AG09309 (cell line): ENCODE results near the gene METAP1D.

Source experiments
- DNase-seq: peaks from one replicate; pipeline ENCODE4 v3.0.0-alpha.2; 2010; ENCODE audit warnings: low read depth
- H3K4me3 ChIP-seq: 2 replicates; pipeline ENCODE4 v1.5.1; 2011; ENCODE audit warnings: mild to moderate bottlenecking, low read depth, low read length, moderate library complexity; ENCODE audit not compliant: control insufficient read depth
- TF ChIP-seq, protein P1 (sequence below): IDR thresholded peaks from 2 replicates; pipeline ENCODE4 v1.5.1; 2011; ENCODE audit warnings: mild to moderate bottlenecking, low read depth, low read length, inconsistent platforms; ENCODE audit not compliant: insufficient read depth, control insufficient read depth; ENCODE audit errors: missing control alignments

Gene METAP1D

DNA sequence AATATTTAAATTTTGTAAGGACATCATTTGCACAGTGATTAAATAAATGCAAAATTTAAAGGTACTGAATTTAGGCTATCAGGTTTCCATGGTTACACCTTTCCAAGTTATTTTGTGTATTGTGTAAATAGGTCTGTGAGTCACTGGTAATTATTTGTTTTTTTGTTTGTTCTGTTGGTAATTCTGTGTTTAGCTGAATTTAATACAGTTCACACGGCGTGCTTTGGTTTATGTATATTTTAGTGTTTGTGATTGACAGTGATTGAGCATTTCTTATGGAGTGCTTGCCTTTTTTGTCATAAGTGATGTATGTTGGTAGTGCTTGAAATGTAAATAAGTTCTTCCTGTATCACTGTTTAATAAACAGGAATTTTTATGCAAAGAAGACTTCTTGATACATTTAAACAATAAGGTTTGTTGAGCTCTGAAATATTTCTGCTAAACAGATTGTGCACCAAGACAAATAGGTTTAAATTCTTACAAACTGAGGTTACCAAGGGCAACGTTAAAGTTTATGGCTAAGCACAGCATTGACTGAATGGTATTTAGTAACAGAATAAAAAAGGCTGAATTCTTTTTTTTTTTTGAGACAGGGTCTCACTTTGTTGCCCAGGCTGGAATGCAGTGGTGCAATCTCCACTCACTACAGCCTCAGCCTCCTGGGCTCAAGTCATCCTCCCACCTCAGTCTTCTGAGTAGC, 47.3 kb downstream of the METAP1D start:
- no peak overlapping the region for H3K4me3 ChIP-seq
- TF ChIP-seq, protein P1, sequence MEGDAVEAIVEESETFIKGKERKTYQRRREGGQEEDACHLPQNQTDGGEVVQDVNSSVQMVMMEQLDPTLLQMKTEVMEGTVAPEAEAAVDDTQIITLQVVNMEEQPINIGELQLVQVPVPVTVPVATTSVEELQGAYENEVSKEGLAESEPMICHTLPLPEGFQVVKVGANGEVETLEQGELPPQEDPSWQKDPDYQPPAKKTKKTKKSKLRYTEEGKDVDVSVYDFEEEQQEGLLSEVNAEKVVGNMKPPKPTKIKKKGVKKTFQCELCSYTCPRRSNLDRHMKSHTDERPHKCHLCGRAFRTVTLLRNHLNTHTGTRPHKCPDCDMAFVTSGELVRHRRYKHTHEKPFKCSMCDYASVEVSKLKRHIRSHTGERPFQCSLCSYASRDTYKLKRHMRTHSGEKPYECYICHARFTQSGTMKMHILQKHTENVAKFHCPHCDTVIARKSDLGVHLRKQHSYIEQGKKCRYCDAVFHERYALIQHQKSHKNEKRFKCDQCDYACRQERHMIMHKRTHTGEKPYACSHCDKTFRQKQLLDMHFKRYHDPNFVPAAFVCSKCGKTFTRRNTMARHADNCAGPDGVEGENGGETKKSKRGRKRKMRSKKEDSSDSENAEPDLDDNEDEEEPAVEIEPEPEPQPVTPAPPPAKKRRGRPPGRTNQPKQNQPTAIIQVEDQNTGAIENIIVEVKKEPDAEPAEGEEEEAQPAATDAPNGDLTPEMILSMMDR = no peak
- no peak for DNase-seq

DNA sequence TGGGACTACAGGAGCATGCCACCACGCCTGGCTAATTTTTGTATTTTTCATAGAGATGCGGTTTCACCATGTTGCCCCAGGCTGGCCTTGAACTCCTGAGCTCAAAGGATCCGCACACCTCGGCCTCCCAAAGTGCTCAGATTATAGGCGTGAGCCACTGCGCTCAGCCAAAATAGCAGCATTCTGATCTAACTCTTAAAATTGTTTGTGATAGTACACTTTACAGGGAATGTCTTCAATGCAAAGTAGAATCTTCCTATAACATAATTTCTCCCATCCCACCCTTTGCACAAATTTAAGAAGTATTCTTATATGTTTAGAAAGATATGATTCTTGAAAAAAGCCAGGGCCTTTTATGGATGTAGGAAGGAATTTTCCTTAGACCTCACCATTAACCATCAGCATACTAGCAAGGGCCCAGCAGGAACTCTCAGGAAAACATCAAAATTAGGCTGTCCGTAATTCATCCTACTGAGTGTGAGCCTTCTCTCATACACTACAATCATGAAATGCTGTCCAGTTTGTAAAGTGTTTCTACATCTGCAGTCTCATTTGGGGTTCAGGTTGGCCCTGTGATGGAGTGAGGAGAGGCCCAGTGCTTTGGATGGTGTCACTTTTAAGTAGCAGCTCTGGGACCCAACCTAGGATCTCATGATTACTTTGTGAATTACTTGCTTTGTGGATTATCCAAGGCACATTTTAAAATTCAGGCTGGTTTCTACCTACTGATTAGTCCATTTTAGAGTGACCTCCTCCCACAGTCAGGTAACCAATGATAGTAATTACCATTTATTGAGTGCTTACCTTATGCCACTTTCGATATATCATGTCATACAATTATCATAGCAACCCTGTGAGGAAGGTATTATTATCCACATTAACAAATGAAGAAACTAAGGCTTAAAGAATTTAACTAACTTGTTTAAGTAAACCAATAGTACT, 48.1 kb downstream of the METAP1D start:
- no peak overlapping the region for H3K4me3 ChIP-seq
- DNase-seq = no peak
- TF ChIP-seq, protein P1 = no peak

DNA sequence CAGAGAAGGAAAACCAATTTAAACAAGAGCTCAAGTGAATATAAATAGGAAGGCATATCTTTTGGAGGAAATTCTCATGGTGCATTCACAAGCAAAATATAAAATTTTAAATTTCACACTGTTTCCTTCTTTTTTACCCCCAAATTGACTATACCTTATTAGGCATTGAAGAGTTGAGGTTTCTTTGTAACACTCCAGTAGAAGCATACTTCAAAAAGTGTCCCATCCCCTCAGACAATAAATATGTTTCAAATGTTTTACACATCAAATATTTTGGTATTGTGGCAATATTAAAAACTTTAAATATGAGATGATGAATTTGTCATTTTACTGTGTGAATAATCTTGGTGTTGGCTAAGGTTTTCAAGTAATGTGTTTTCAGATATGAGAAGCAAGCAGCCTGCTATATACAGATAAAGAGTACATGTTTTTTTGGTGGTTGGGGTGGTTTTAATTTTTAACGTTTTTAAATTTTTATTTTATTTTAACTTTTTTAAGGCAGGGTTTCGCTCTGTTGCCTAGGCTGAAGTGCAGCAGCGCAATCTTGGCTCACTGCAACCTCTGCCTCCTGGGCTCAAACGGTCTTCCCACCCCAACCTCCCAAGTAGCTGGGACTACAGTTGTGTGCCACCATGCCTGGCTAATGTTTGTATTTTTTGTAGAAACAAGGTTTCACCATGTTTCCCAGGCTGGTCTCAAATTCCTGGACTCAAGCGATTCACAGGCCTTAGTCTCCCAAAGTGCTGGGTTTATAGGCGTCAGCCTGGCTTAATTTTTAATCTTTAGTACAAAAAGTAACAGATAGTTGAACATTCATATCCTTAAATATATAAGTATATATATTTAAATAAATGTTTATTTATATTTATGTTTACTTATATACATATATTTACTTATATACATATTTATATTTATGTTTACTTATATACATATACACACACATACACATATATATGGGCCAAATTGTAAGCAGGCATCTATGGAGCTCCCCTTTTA, 49.1 kb downstream of the METAP1D start:
- no peak overlapping the region for H3K4me3 ChIP-seq
- no peak for DNase-seq
- TF ChIP-seq, protein P1 = no peak

DNA sequence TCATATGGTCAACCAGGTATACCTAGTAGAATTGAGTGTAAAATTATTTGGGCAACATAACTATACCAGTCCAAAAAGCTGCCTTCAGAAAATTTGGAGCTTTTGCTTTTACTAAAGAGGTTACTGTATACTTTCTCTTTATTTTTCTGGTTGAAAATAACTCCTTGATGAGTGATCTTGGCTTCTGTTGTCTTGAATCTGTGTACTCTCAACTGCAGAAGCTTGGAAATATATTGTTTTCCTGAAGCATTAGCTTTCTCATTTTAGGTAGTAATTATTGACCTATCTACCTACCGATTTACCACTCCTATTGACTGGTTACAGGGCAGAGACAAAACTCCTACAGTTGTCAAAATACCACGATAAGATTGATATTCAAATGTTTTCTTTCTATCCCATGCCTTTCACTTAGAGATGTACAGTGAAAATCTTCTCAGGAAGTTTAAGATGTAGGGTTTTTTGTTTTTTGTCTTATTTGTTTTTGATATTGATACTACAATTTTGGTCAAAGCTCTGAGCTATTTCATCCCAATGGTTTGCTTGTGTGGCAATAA, 49.9 kb downstream of the METAP1D start:
- H3K4me3 ChIP-seq = no peak overlapping the region
- TF ChIP-seq, protein P1 = no peak
- DNase-seq = no peak

DNA sequence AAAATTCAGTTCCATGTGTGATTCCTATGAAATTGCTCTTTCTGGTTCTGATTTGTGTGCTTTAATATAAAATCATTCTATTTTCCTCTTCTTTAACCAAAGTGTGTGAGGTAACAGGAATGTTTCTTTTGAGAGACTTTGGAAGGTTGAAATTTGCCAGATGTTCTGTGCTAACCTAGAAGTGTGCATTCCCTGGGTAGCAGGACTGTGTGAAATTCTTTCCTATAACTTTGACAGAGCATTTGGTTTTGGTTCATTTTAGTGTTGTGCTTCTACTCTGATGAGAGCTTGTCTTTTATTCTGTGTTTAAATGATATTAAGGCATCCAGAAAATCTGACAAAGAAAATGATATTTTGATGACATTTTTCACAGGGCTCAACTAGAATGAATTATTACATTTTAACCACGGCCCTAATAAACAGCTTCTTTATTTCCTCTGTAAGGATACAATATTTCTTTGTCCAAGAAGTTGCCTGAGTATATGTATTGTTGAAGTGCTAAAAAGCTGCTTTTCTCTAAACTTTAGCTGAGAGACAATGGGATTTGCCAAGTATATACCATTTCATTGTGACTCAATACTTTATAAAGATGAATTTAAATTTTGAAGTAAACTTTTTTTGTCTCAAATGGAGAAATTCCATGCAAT, 50.8 kb downstream of the METAP1D start:
- TF ChIP-seq, protein P1 = no peak
- DNase-seq = no peak
- H3K4me3 ChIP-seq = no peak overlapping the region
